ENCODE data around the gene HCRTR1.
A peak's percentile ranks its signal among the peaks of the same experiment; 100 is the strongest.

HCRTR1 gene

DNA sequence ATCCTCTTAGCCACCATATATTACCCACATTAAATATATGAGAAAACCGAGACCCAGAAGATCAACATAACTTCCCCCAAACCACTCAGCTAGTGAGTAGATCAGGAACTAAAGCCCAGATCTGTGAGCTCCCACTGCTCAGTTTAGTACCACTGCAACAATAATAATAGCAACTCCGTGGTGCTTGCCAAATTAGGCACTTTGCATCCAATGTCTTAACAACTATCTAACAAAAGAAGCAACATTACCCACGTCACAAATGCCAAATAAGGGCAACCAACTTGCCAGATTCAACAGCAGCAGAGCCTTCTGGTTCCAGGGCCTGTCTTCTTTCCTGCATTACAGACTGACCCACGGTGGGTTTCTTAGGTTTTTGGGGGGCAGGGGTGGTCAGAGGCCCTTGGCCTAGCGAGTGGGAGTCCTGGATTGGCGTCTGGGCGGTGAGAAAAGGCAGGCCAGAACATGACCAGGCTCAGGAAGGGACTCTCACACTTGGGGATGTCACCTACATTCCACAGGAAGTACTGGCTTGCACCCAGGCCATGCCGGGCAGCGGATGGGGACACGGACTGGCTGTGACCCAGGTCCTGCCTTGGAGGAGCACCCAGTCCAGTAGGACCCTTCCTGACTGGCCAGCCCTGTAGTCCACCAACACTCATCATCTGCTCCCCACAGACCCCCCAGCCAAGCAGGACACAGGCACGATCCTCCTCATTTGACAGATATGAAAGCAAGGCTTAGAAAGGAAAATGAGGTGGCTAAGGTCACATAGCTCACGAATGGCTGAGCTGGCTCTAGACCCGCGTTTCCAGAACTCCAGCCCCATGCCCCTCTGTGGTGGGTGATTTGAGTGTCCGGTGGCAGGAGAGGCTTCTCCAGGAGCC is 4.6 kb downstream of the HCRTR1 start:
- Histone ChIP-seq H3K9ac (ENCODE audit: low read depth, low read length) (no peak overlapping the region), H3K27me3 (ENCODE audit: insufficient read depth, low read length) (peaks cover 18% of the 10 kb centered on the region), H3K4me1 (ENCODE audit: insufficient read depth, low read length) (peaks cover 6% of the 10 kb centered on the region), H3K27ac (ENCODE audit: low read depth, low read length) (no peak overlapping the region), H3K36me3 (ENCODE audit: insufficient read depth, low read length) (no peaks in the 10 kb centered on the region), H3K9me3 (ENCODE audit: insufficient read depth, low read depth, low read length) (no peaks in the 10 kb centered on the region), H3K4me3 (ENCODE audit: low read length) (no peak overlapping the region)
- 89% methylated on average over 15 of the region's 15 CpGs for WGBS

DNA sequence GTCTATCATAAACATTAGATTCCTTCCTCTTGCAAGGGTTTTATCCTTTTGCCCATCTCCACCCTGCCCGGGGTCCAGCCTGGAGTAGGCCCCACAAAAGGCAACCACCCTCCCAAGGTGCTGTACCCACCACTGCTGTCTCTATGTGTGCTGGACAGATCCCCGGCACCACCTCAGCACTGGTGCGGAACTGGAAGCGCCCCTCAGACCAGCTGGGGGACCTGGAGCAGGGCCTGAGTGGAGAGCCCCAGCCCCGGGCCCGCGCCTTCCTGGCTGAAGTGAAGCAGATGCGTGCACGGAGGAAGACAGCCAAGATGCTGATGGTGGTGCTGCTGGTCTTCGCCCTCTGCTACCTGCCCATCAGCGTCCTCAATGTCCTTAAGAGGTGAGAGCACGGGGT is 5.9 kb downstream of the HCRTR1 start:
- H3K27me3 ChIP-seq (ENCODE audit: insufficient read depth, low read length) = peaks cover 9% of the 10 kb centered on the region; the same call in 1 of the 2 replicates
- H3K4me1 ChIP-seq (ENCODE audit: insufficient read depth, low read length) = peaks cover 7% of the 10 kb centered on the region
- WGBS = 95% methylated on average over 11 of the region's 12 CpGs
- H3K9ac ChIP-seq (ENCODE audit: low read depth, low read length) = no peak overlapping the region
- H3K36me3 ChIP-seq (ENCODE audit: insufficient read depth, low read length) = peaks cover 5% of the 10 kb centered on the region; the same call in 1 of the 2 replicates
- H3K4me3 ChIP-seq (ENCODE audit: low read length) = no peak overlapping the region
- no peaks in the 10 kb centered on the region for H3K9me3 ChIP-seq (ENCODE audit: insufficient read depth, low read depth, low read length)
- H3K27ac ChIP-seq (ENCODE audit: low read depth, low read length) = no peak overlapping the region

DNA sequence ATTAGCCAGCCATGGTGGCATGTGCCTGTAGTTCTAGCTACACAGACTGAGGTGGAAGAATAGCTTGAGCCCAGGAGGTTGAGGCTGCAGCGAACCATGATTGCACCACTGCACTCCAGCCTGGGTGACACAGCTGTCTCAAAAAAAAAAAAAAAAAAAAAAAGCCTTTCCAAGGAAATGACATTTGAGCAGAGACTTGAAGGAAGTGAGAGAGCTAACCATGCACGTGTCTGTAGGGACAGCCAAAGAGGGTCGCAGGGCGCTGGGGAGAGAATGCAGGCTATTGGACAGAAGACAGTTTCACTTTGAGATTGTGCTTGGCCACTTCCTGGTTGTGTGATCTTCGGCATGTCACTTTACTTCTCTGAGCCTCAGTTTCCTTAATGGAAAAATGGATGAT is 6.8 kb downstream of the HCRTR1 start:
- 89% methylated on average over 5 of the region's 5 CpGs for WGBS
- Histone ChIP-seq H3K27ac (ENCODE audit: low read depth, low read length) (no peak overlapping the region), H3K9ac (ENCODE audit: low read depth, low read length) (no peak overlapping the region), H3K27me3 (ENCODE audit: insufficient read depth, low read length) (0 out of 2 replicates have a peak, but pooled peaks cover 2% of the 10 kb centered on the region), H3K4me3 (ENCODE audit: low read length) (no peak overlapping the region), H3K36me3 (ENCODE audit: insufficient read depth, low read length) (peaks cover 14% of the 10 kb centered on the region), H3K4me1 (ENCODE audit: insufficient read depth, low read length) (peaks cover 7% of the 10 kb centered on the region), H3K9me3 (ENCODE audit: insufficient read depth, low read depth, low read length) (no peaks in the 10 kb centered on the region)

DNA sequence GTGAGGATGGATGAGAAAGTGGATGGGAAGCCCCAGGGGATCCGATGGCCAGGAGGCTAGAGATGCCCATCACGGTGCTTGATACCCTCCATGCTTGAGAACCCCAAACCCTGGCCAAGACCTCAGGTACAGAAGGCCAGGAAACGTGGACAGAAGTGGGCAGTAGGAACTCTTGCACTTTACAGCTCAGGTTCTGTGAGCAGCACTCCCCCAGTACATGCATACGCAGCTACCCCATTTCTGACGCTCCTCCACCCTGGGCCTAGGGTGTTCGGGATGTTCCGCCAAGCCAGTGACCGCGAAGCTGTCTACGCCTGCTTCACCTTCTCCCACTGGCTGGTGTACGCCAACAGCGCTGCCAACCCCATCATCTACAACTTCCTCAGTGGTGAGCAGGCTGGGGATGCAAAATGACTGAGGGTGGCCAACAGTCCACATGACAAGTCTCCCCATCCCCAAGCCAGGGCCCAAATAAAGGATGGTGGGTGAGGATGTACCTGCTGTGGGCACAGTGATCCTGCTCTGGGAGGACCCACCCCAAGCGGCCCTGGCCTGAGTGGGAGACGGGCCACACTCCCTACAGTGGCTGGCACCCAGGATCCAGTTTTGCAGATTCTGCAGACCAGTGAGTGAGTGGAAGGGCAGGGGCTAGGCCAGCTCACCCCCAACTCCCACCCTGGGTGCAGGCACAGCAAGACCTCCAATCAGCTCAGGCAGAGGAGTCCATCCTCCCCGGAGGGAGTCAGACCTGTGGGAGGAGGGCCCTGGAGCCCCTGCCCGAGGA is 7.4 kb downstream of the HCRTR1 start:
- no peak overlapping the region for H3K27ac ChIP-seq (ENCODE audit: low read depth, low read length)
- no peak overlapping the region for H3K9ac ChIP-seq (ENCODE audit: low read depth, low read length)
- H3K4me1 ChIP-seq (ENCODE audit: insufficient read depth, low read length) = peaks cover 7% of the 10 kb centered on the region
- H3K36me3 ChIP-seq (ENCODE audit: insufficient read depth, low read length) = peaks cover 20% of the 10 kb centered on the region
- no peak overlapping the region for H3K4me3 ChIP-seq (ENCODE audit: low read length)
- WGBS = 94% methylated on average over 16 of the region's 16 CpGs
- no peaks in the 10 kb centered on the region for H3K27me3 ChIP-seq (ENCODE audit: insufficient read depth, low read length)
- H3K9me3 ChIP-seq (ENCODE audit: insufficient read depth, low read depth, low read length) = no peaks in the 10 kb centered on the region

DNA sequence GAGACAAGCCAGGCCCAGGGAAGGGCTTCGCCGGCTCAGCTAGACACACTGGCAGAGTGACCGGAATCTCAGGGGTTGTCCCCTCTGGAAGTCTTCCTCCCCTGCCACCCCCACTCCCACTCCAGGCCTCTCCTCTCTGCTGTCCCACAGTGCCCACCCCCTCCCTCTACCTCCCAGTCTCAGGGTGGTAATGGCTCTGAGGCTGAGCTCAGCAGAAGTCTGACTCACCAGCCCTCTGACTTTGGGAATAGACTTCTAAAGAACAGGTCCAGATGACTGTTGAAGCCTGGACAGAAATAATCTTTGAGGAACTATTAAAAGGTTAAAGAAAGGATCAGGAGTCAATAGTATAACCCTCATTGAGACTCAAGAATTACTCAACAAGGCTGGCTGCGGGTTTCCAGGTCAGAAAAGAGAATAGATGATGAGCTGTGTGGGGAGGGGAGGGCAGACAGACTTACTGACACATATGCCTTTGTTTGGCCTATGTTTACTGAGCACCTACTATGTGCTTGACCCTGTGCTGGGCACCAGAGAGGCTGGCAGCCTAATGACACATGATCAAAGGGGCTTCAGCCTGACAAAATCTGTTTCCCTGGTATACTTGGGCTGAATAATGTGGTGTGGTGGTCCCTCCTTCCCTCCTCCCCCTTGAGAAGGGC is 8.2 kb downstream of the HCRTR1 start:
- H3K4me1 ChIP-seq (ENCODE audit: insufficient read depth, low read length) = peaks cover 7% of the 10 kb centered on the region
- no peak overlapping the region for H3K4me3 ChIP-seq (ENCODE audit: low read length)
- no peaks in the 10 kb centered on the region for H3K27me3 ChIP-seq (ENCODE audit: insufficient read depth, low read length)
- no peak overlapping the region for H3K9ac ChIP-seq (ENCODE audit: low read depth, low read length)
- 85% methylated on average over 4 of the region's 4 CpGs for WGBS
- no peaks in the 10 kb centered on the region for H3K9me3 ChIP-seq (ENCODE audit: insufficient read depth, low read depth, low read length)
- peaks cover 28% of the 10 kb centered on the region for H3K36me3 ChIP-seq (ENCODE audit: insufficient read depth, low read length)
- no peak overlapping the region for H3K27ac ChIP-seq (ENCODE audit: low read depth, low read length)

DNA sequence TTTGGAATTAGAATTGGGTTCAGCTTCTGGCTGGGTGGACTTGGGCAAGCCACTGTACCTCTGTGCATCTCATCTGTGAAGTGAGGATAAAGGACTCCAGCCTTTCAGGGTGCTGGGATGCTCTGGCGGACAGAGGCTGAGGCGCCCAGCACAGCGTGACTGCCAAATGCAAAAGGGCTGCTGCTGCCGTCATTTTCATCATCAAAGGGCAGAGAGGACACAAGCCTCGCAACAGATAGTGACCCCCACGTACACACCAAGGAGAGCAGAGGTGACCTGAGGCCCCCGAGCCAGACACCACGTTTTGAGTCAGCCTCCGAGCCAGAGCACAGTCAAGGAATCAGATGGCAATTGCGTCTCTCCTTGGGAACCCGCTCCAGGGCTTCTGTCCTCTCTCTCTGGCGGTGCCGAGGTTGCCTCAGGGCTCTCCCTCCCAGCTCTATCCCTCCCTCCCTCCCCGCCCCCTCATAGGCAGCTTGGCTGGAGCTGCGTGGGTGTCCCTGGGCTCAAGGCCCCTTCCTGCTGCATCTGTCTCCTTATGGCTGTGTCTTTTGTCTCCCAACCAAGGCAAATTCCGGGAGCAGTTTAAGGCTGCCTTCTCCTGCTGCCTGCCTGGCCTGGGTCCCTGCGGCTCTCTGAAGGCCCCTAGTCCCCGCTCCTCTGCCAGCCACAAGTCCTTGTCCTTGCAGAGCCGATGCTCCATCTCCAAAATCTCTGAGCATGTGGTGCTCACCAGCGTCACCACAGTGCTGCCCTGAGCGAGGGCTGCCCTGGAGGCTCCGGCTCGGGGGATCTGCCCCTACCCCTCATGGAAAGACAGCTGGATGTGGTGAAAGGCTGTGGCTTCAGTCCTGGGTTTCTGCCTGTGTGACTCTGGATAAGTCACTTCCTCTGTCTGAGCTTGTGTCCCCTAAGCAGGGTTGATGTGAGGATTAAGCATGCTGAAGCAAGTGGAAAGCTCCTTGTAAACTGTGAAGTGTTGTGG is 9.0 kb downstream of the HCRTR1 start:
- WGBS = 58% methylated on average over 23 of the region's 23 CpGs
- H3K9me3 ChIP-seq (ENCODE audit: insufficient read depth, low read depth, low read length) = no peaks in the 10 kb centered on the region
- peak overlapping the region; percentile 24; the same call in 1 of the 2 replicates for H3K9ac ChIP-seq (ENCODE audit: low read depth, low read length)
- H3K36me3 ChIP-seq (ENCODE audit: insufficient read depth, low read length) = peaks cover 33% of the 10 kb centered on the region
- H3K27ac ChIP-seq (ENCODE audit: low read depth, low read length) = 0 out of 2 replicates have a peak overlapping the region, but pooled peaks have one; percentile 41
- no peaks in the 10 kb centered on the region for H3K27me3 ChIP-seq (ENCODE audit: insufficient read depth, low read length)
- peaks cover 7% of the 10 kb centered on the region for H3K4me1 ChIP-seq (ENCODE audit: insufficient read depth, low read length)
- H3K4me3 ChIP-seq (ENCODE audit: low read length) = no peak overlapping the region

DNA sequence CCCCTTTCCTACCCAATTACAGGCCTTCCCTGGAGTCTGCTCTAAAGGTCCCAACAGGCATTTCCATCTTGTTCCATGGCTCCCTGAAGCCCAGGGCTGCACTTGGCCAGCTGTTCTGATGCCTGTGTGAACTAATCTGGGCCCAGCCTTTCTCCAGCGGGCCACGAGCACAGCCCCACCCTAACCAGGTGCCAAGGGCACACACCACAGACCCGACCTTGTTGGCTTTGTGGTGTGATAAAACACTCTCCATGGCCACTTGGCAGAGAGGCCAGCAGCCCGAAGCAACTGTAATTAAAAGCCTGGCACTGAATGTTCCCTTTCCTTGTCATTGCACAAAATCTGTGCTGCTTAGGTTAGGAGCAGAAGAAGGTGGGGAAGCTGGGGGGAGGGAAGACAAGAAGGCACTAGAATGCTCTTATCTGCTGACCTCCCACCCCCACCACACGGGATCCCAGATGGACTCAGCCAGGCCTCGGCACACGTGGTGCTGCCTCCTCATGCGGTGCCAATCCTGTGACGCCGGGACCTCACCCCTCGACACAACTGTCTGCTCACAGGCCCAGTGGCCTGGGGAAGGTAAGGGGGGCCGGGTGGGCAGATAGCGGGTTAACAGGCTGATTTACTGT is 9.9 kb downstream of the HCRTR1 start:
- Histone ChIP-seq H3K27me3 (ENCODE audit: insufficient read depth, low read length) (no peaks in the 10 kb centered on the region), H3K4me3 (ENCODE audit: low read length) (no peak overlapping the region), H3K4me1 (ENCODE audit: insufficient read depth, low read length) (peaks cover 7% of the 10 kb centered on the region), H3K36me3 (ENCODE audit: insufficient read depth, low read length) (peaks cover 40% of the 10 kb centered on the region), H3K9me3 (ENCODE audit: insufficient read depth, low read depth, low read length) (no peaks in the 10 kb centered on the region), H3K9ac (ENCODE audit: low read depth, low read length) (no peak overlapping the region), H3K27ac (ENCODE audit: low read depth, low read length) (no peak overlapping the region)
- 96% methylated on average over 13 of the region's 13 CpGs for WGBS

DNA sequence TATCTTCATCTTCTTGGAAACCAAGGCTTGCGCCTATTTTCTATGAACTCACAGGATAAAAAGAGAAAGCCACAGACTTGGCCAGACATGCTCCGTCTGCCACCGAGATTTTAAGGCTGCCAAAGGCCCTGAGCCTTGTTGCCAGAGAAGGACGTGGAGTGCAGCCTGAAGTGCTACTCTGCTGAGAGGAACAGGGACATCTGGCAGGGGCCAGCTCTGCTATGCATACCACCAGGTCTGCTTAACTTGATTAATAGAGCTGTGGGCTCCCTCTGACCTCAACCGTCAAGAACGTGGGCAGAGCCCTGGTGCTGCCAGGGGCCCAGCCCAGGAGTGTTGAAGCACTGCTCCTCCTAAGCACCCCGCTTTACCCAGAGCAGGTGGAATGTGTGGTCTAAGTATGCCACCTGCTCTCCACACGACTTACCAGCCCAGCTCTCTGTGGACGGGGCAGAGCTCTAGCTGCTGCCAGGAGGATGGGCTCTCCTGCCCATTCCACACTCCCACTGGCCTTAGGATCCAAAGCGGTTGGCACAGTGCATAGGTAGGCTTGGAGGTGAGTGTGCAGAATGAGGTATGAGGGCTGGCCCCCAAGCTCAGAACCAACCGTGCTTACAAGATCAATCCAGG is 10.6 kb downstream of the HCRTR1 start:
- Histone ChIP-seq H3K27ac (ENCODE audit: low read depth, low read length) (no peak overlapping the region), H3K9ac (ENCODE audit: low read depth, low read length) (no peak overlapping the region)

DNA sequence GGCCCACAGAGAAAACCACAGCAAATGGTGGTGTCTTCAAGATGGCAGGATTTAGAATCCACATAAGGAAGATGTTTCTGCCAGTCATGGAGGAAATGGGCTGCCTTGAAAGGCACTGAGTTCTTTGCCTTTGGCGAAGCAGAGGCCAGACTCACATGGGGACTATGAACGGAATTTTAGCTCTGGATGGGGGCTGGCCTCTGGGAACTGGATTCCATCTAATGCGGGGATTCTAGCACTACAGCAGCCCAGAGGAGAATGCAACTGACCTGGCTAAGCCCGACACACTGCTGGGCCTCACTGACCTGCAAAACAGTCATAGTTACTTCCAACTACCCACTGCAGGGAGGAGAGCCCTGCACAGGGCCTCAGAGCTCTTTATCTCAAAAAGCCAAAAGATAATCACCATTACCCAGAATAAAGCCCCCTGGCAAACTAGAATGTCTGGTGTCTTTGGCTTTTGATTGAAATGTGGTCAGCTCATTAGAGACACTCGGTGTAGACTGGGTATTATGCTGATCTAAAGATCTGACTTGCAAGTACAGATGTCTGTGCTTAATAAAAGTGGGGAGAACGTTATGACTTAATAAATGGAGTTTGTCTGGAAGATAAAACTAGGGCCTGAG is 11.6 kb downstream of the HCRTR1 start:
- 91% methylated on average over 6 of the region's 6 CpGs for WGBS
- Histone ChIP-seq H3K36me3 (ENCODE audit: insufficient read depth, low read length) (peaks cover 46% of the 10 kb centered on the region), H3K4me3 (ENCODE audit: low read length) (no peak overlapping the region), H3K4me1 (ENCODE audit: insufficient read depth, low read length) (peaks cover 7% of the 10 kb centered on the region), H3K9ac (ENCODE audit: low read depth, low read length) (no peak overlapping the region), H3K27ac (ENCODE audit: low read depth, low read length) (no peak overlapping the region), H3K27me3 (ENCODE audit: insufficient read depth, low read length) (no peaks in the 10 kb centered on the region), H3K9me3 (ENCODE audit: insufficient read depth, low read depth, low read length) (no peaks in the 10 kb centered on the region)

More for the DNA sequence above, 10.6 kb downstream of the HCRTR1 start:
- H3K4me3 ChIP-seq (ENCODE audit: low read length) = no peak overlapping the region
- peaks cover 46% of the 10 kb centered on the region for H3K36me3 ChIP-seq (ENCODE audit: insufficient read depth, low read length)
- H3K4me1 ChIP-seq (ENCODE audit: insufficient read depth, low read length) = peaks cover 7% of the 10 kb centered on the region
- 86% methylated on average over 11 of the region's 11 CpGs for WGBS
- H3K27me3 ChIP-seq (ENCODE audit: insufficient read depth, low read length) = no peaks in the 10 kb centered on the region
- H3K9me3 ChIP-seq (ENCODE audit: insufficient read depth, low read depth, low read length) = no peaks in the 10 kb centered on the region
